COLO668 (cell line): ENCODE measurements around the gene DSE.

ENCODE experiments used
- DNase-seq: peaks from one replicate; lab custom pipeline; 2025; ENCODE audit not compliant: unreplicated experiment; lab: John Stamatoyannopoulos, UW

The DSE gene

GRCh38 chr6:116471531-116471930 is 100.8 kb downstream of the DSE start:
- no peak for DNase-seq

GRCh38 chr6:116472706-116473105 is 102.0 kb downstream of the DSE start:
- DNase-seq = no peak

GRCh38 chr6:116475141-116475540 is 104.4 kb downstream of the DSE start:
- DNase-seq = no peak

GRCh38 chr6:116476002-116476678 is 105.4 kb downstream of the DSE start:
- no peak for DNase-seq

DNA sequence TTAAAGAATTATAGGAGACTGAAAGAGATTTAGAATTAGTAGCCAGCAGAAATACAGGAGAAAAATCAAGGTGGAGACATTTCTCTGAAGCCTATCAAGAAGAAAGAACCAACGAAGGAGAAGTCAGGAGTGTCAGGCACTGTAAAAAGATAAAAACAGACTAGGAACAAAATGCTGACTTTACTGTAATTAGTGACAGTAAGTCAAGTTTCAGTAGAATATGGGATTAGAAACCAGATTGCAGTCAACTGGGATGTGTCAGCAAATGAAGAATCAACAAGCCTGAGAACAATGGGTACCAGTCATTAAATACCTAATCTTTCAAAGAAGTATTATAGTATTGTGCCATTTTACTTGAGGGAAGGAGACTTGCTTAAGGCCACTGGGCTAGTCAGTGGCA is 112.0 kb downstream of the DSE start:
- DNase-seq = no peak

GRCh38 chr6:116483616-116484015 is 112.9 kb downstream of the DSE start:
- DNase-seq = no peak

DNA sequence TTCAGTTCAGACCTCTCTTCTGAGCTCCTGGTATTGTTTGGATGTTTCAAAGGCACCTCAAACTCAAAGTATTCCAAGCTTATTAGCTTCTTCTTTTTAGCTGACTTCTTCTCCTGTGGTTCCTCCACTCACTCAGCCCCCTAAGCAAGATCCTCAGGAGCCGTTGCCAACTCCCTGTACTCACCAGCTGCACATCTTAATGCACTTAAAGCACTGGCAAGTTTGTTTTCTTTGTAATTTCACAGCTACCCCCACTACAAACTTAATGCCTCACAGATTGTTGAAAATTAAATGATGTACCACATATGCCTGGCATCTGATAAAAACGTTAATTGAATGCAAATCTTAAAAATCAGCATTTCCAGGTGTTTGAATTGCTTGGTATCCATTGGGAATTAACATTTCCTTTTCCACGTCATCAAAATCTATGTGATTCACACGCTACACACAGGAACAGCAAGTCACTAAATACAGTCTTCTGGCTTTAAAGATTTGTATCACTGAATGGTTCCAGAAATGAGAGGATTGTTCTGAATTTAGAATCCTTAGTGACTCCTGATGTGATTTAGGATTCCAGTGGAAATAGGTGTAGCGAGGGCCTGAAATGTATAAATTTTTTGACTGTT is 114.9 kb downstream of the DSE start:
- DNase-seq = no peak

GRCh38 chr6:116491610-116492330 is 121.0 kb downstream of the DSE start:
- DNase-seq = no peak

DNA sequence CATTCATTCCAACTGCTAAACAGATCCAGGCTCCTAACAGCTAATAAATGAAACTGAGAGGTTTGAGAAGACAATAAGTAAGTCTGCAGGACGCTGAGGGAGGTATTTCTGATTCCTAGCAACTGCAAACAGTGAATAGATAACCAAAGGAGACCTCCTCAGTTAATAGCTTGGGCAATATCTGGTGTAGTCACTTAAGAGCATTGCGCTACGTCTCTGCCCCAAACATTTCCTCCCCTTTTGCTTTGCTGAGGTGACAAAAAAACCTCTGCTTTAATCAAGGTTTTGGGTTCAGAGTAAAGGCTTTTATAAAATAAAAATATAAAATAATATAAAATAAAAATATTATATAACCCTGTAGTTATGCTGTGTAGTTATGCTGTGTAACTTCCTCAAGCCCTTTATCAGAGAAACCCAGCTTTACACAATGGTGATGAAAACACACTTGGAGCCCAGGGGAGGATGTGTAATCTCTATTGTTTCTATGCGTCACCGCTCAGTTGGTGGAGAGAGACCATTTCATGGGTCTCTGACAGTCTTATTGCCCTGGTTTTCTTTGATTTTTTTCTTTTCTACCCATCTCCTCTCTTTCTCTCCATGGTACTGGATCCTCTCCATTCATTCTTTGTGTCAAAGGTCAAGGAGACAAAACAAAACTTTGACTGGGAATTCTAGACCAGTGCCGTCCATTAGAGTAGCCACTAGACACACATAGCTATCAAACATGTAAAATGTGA is 121.8 kb downstream of the DSE start:
- no peak for DNase-seq
